22Rv1 (cell line): ENCODE results near the gene KRT3.

Source experiments
- CTCF ChIP-seq: fragments of 450-650 bp; IDR thresholded peaks from 2 replicates; pipeline ENCODE4 v1.5.1; 2017; ENCODE audit warnings: mild to moderate bottlenecking
- ZFX ChIP-seq: fragments of 450-650 bp; IDR thresholded peaks from 2 replicates; pipeline ENCODE4 v1.6.1; 2017; ENCODE audit warnings: antibody characterized with exemption, borderline replicate concordance

- TF ChIP-seq CTCF (no peak), ZFX (no peak)
Observed at GRCh38 chr12:52824741-52825410, 29.0 kb upstream of the KRT3 start.
